Left cardiac atrium (tissue), 4 donors: ENCODE data around the gene FOXJ3. TPM values are rescaled to one million over a fixed set of nuclear protein-coding genes. Genes with fewer than 3 reads are reported as not detected.

Source experiments
- ATAC-seq, 2 donors: fragments of 200-7000 bp; cut with Tn5 transposase; one replicate each; pipeline ENCODE4 v1.9.1; 2020; ENCODE audit warnings: mild to moderate bottlenecking in 2 of 2, moderate library complexity in 2 of 2
- DNase-seq: peaks from one replicate; pipeline ENCODE4 v3.0.0-alpha.2; 2020
- intact Hi-C, 2 donors: fragments of 100-400 bp; cut with DNase I; formaldehyde crosslinking; loops; one replicate each; pipeline versions ENCODE4 v1.14.1 to v1.15.1; 2022 to 2023
- total RNA-seq, 2 donors: library from RNA; stranded (reverse); fragmentation: NEBNext Ultra II Directional; extraction: Animal tissue kit (Norgen Biotek cat#: 25700); gene quantifications; one replicate each; pipeline ENCODE4 v1.2.1, GENCODE V29; 2021
- donor health status: DM: no; HTN: yes; CAD: no.
- donor health status: DM: no; HTN: yes; CAD: no; lungs with severe emphysema.
- donor health status: DM: yes; HTN: yes; CAD: no.
- donor health status: Dilated cardiomyopathy.

Gene FOXJ3
- total RNA-seq, 2 donors from 2014 or later: 34.3 to 43.0 TPM

DNA sequence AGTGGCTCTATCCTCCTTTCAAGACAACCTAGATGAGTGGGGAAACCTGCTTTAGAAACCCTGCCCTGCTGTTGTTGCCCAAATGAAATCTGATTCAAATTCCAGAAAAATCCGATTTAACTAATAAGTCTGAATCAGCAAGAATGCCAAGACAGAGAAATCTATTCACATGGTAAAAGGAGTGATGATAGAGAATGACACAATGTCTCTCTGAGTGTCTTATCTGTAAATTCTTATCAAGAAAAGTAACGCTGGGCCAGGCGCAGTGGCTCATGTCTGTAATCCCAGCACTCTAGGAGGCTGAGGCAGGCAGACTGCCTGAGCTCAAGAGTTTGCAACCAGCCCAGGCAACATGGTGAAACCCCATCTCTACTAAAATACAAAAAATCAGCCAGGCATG lies 156.8 kb downstream of the FOXJ3 start:
- DNase-seq: no peak
- peak in 1 of 2 donors; percentile 62 for ATAC-seq
- intact Hi-C loops: loop anchor here in 1 of 2 donors (5.0 kb wide), 1 partner anchor 154 kb away; no protein-coding TSS in a partner anchor

- ATAC-seq: peak in 1 of 2 donors; percentile 38
- peak; percentile 44 for DNase-seq
- intact Hi-C loops: loop anchor here in 1 of 2 donors (5.0 kb wide), 1 partner anchor 155 kb away; no protein-coding TSS in a partner anchor
Measured at GRCh38 chr1:42177541-42177981, 157.5 kb downstream of the FOXJ3 start.

GRCh38 chr1:42176902-42177519 lies 158.0 kb downstream of the FOXJ3 start:
- no peak for DNase-seq
- intact Hi-C loops: loop anchor here in 1 of 2 donors (5.0 kb wide), 1 partner anchor 155 kb away; no protein-coding TSS in a partner anchor
- peak in 1 of 2 donors; percentile 21 for ATAC-seq

DNA sequence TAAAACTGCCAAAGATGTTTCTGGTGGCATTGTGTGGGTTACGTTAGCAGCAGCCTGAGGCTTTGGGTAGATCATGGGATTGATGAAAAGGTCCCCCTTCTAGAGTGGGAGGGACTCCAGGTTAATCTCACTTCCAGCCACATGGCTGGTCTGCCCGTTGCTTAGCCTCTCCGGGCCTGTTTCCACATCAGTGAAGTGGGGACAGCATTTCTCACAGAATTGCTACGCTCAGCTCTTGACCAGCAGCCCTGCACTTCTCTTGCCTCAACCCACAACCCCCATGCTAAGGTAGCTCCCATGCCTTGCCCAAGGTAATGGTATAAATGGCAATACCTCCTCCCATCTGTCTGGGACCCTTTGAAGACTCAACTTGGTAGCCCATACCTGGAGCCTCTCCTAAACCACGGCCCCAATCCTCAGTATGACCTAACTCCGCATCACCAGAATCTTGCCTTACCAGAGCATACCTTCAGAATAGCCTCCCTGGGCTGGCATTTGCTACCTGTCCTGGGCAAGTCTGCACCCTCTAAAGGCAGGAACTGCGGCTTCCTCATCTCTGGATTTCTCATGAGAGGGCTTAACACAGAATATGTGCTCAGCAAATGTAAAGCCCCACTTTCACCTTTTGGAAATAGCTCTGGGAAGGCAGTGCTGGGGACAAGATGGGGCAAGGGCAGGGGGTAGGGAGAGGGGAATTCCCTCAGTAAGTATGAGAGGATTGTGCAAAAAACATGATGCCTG lies 159.6 kb downstream of the FOXJ3 start:
- DNase-seq: no peak
- no peak for ATAC-seq
- intact Hi-C loops: loop anchor here in 1 of 2 donors (5.0 kb wide), 1 partner anchor 157 kb away; no protein-coding TSS in a partner anchor

DNA sequence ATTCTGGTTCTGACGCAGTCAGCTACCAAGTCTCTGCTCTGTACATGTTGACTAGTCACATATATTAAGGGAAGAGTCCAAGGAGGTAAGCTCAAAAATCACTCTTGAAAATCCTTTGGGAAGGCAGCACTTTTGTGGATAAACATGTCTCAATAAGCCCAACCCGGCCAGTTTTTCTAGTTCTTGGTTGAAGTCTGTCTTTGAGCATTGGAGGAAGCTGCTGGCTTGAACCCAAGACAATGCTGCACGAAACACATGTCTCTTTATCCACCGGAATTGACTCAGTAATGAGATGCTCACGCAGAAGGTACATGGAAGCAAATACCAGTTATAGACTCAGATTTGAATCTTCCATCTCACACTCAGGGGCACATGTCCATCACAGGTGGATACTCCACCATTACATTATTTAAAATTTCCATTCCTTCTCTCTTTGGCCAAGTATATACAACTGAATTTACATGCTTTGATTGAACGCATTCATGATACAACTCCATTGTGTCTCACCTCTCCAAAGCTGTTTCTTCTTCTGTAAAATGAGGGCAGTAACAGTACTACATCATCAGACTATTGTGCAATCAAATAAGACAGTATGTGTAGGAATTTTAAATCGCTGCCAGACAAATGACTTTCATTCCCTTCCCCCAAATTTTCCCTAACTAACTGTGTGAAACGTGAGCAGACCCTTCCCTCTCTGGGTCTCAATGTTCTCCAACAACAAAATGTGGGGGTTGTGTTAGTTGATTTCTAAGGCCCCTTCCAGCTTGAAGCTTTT lies 160.9 kb downstream of the FOXJ3 start:
- DNase-seq (no peak), ATAC-seq (peak in 1 of 2 donors; percentile 6)
- intact Hi-C loops: loop anchor here (5.0 kb wide), 2 partner anchors 163 to 367 kb away; partner anchors contain the start of gene FOXJ3 (in 1 of the 2)

DNA sequence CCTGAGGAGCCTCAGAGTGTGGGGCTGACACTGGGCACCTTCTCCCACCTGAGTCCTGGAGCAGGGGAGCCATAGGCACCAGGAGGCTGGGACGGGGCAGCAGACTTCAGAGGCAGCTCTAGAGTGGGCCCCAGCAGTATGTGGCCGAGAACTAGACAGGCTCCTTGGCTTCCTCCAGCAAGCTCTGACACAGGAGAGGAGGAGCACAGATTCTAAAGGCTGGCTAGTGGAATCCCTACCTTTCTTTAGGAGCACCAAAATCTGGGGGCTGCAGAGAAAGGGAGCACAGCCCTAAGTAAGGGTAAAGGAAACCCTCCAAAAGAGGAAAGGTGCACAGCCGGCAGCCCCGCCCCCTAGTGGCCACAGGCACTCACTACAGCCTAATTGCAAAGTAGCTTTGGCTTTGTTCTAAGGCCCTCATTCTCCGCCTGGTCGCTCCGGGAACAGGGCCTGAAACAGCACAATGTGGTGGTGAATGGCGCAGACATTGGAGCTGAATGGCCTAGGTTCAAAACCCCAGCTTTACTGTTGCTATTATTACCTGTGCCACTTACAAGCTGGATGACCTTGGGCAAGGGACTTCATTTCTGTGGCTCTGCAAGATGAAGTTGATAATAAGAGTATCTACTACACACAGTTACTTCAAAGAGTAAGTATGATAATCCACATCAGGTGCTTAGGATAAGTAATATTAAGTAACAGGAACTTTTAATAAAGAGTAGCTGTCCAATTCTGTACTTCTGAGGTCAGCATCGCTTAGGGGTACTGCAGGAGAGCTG lies 161.7 kb downstream of the FOXJ3 start:
- intact Hi-C loops: loop anchor here (5.0 kb wide), 2 partner anchors 164 to 366 kb away; partner anchors contain the start of gene FOXJ3 (in 1 of the 2)
- DNase-seq (peak; percentile 60), ATAC-seq (peak; percentile 66 to 67)

DNA sequence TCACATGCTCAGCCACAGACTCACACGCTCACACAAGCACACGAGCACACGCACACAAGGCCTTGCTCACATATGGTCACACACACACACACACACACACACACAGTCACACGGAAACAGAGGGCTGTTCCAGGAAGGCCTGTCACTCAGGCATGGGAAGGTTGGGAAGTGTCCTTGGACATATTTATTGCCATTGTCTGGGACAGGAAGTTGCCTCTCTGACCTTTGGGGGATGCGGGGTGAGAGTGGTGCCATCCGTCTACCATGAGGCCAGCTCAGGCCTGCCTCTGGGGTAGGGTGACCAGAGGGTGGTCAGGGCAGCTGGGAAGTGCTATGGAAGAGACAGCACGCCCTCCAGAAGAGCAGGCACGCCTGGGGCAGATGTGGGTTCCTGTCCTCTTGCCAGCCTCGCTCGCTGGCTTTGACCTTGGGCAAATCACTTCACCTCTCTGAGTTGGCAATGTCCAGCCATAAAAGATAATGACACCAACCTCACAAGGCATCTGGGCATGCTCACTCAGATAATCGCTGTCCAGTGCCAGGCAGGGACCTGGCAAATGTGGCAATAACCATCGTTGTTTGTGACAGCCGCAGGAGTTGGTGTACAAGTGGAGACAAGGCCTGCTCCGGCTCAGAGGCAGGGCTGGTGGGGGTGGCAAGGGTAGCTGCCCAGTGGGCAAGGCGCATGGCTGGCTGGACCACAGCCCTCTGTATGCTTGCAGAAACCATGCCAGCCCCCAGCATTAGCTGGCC lies 162.5 kb downstream of the FOXJ3 start:
- DNase-seq: peak; percentile 46
- intact Hi-C loops: loop anchor here (5.0 kb wide), 2 partner anchors 165 to 365 kb away; partner anchors contain the start of gene FOXJ3 (in 1 of the 2)

GRCh38 chr1:42171679-42172266 lies 163.3 kb downstream of the FOXJ3 start:
- intact Hi-C loops: loop anchor here (5.0 kb wide), 2 partner anchors 166 to 364 kb away; partner anchors contain the start of gene FOXJ3 (in 1 of the 2)

More for the DNA sequence above, 162.5 kb downstream of the FOXJ3 start:
- peak; percentile 62 to 69 for ATAC-seq

GRCh38 chr1:42170779-42171621 lies 164.0 kb downstream of the FOXJ3 start:
- no peak for ATAC-seq
- intact Hi-C loops: loop anchor here (5.0 kb wide), 2 partner anchors 166 to 364 kb away; partner anchors contain the start of gene FOXJ3 (in 1 of the 2)
- no peak for DNase-seq

More at GRCh38 chr1:42171679-42172266, 163.3 kb downstream of the FOXJ3 start:
- DNase-seq (no peak), ATAC-seq (no peak)

DNA sequence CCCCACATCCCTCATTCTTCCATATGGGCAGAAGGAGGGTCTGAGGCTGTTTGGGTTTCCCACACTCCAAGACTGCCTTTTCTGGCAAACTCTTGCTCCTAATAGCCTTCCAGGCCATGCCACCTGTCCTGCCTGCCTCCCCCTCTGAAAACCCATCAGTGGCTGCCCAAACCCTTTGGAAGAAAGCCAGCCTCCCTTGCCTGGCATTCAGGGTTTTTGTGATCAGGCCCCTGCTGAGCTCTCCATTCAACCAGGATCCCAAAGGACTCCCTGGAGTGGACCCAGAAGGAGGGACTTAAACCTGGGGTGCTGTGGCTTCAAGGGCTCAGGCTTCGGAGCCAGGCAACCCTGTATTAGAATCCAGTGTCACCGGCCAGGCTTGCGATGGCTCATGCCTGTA lies 166.3 kb downstream of the FOXJ3 start:
- intact Hi-C loops: no loop called here
- no peak for ATAC-seq
- no peak for DNase-seq

- DNase-seq (no peak), ATAC-seq (no peak)
- intact Hi-C loops: no loop called here
Measured at GRCh38 chr1:42168391-42168670, 166.7 kb downstream of the FOXJ3 start.

DNA sequence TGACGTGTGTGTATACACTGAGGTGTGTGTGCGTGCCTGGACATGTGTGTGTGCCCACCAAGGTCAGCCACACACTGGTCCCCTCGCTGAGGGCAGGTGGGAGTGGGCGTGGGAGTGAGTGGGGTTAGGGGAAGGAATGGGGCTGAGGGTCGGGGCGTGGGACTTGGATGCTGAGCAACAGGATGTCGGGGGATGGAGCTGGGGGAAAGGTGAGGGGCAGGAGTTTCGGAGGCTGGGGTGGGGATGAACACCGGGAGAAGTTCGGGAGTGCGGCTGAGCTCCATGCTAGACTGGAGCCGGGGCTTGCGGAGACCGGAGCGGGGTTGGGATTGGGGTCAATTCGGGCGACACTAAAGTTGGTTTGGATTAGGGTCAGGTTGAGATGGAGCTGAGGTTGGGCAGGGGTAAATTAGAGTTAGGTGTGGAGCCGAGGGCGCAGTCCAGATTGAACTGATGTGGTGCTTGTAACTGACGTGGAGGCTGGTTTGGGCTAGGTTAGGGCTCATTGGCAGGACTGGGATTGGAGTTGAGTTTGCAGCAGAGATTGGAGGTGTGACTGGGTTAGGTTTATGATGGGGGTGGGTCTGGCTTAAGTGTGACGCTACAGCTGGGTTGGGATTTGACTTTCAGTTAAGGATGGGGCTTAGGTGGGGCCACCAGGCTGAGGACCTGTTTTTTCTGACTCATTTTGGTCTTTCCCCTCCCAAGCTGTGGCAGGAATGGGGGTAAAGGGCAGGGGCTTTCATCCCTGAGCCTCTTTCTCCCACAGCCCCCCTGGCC lies 167.2 kb downstream of the FOXJ3 start:
- ATAC-seq (no peak), DNase-seq (no peak)
- intact Hi-C loops: no loop called here

GRCh38 chr1:42165511-42166210 lies 169.4 kb downstream of the FOXJ3 start:
- intact Hi-C loops: no loop called here
- ATAC-seq (peak; percentile 48 to 70), DNase-seq (peak; percentile 57)

- DNase-seq: no peak
- no peak for ATAC-seq
- intact Hi-C loops: no loop called here
Measured at GRCh38 chr1:42164551-42165420, 170.2 kb downstream of the FOXJ3 start, which contains the start of gene GUCA2A. GUCA2A (minus strand) TSS chr1:42164745; CDS start chr1:42164712, 33 bp downstream.
